Cardiac fibroblast (primary cell): Measurements from ENCODE around the gene ASPSCR1.

Experiments
- DNase-seq, 2 donors: peaks; one replicate each; pipeline versions ENCODE4 v3.0.0 to v3.0.0-alpha.2; 2010; ENCODE audit warnings: low read depth in 2 of 2
- H3K4me3 ChIP-seq, 2 donors: replicated peaks in 1 of 2; 1 replicate in 1 of 2; 2 replicates in 1 of 2; pipeline ENCODE4 v1.5.1; 2011; ENCODE audit warnings: low read depth in 2 of 2, low read length in 2 of 2, mild to moderate bottlenecking in 2 of 2, moderate library complexity in 1 of 2
- TF ChIP-seq, protein P1 (sequence below): IDR thresholded peaks from one replicate; pipeline ENCODE4 v1.5.1; 2011; ENCODE audit warnings: low read depth, mild to moderate bottlenecking, low read length, inconsistent platforms

ASPSCR1 gene

GRCh38 chr17:81931189-81931556 lies 46.3 kb upstream of the ASPSCR1 start:
- TF ChIP-seq, protein P1, sequence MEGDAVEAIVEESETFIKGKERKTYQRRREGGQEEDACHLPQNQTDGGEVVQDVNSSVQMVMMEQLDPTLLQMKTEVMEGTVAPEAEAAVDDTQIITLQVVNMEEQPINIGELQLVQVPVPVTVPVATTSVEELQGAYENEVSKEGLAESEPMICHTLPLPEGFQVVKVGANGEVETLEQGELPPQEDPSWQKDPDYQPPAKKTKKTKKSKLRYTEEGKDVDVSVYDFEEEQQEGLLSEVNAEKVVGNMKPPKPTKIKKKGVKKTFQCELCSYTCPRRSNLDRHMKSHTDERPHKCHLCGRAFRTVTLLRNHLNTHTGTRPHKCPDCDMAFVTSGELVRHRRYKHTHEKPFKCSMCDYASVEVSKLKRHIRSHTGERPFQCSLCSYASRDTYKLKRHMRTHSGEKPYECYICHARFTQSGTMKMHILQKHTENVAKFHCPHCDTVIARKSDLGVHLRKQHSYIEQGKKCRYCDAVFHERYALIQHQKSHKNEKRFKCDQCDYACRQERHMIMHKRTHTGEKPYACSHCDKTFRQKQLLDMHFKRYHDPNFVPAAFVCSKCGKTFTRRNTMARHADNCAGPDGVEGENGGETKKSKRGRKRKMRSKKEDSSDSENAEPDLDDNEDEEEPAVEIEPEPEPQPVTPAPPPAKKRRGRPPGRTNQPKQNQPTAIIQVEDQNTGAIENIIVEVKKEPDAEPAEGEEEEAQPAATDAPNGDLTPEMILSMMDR, result no peak
- no peak overlapping the region for H3K4me3 ChIP-seq
- DNase-seq, result no peak

DNA sequence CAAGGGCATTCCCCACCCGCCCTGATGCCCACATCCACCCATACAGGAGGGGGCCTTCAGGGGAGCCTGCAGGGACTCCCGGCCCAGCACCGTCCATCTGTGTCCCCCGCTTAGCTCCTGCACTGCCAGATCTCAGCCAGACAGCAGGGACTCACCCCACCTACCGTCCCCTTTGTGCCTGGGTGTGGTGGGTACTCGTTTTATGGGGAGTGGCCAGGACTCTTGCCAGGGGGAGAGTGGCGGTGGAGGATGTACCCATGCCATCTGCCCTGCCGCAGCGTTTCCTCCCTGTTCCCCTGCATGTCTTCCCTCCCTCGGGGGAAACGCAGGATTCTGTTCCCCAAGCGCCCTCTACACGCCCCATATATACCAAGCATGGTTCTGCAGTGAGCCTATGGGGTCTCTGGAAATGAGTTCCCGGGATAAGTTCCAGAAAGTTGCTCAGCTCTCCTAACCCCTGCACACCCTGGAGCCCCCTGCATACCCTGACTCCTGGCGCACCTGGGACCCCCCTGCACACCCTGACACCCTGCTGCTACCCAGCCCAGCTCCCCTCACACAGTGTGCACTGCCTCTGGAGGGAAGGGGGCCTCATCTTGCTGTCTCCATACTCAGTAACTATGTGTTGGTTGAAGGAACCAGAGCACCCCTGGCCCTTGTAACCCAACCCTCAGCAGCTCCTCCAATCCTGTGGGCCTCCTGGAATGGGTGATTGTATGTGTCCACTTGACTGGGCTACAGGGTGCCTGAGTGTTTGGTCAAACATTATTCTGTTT lies 45.7 kb upstream of the ASPSCR1 start:
- TF ChIP-seq, protein P1, result no peak
- H3K4me3 ChIP-seq, result no peak overlapping the region
- no peak for DNase-seq

DNA sequence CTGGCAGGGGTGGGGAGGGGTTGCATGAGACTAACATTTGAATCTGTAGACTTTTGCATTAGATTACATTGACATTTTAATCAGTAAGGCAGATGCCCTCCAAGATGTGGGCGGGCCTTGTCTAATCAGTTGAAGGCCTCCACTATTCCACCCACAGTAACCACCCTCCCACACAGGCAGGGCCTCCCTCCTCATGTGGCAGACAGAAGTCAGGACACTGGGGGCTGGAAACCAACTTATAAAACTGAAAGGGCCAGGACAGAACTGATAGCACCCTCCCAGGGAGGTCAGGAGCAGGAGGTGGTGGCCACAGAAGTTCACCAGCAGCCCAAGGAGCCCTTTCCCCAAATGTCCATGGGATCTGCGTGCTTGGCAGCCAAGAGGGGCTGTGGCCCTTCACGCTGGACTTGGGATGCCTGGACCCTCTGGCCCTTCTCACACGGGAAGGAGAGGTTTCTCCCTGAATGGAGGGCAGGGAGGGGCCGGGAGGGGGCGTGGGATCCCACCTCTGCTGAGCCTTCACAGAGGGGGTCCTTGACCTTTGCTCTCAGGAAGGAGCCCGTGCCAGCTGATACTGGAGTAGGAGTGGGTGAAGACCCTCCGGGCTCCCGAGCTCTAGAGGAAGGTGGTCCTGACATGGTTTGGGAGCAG lies 45.0 kb upstream of the ASPSCR1 start:
- no peak for DNase-seq
- TF ChIP-seq, protein P1, result no peak
- H3K4me3 ChIP-seq, result no peak overlapping the region

DNA sequence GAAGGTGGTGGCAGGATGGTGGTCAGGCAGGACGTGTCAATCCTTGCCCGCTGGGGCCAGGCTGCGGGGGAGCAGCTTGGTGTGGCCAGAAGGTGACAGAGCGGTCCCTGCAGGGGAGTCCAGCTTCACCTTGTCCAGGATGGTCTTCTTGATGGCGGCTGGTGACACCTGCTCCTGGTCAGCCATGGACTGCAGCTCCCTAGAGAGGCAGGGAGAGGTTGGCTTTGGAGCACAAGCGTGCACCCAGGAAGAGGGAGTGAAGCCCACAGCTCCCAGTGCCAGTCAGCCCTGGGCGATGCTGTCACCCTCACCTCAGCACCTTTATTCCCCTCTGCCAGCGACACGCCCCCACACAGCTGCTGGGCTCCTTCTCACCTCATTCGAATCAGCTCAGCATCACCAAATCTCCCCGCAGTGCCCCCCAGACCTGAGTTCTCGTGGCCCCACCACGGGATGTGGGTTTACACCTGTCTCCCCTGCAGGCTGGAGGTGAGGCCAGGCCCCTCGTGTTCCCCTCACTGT lies 44.2 kb upstream of the ASPSCR1 start:
- H3K4me3 ChIP-seq, result no peak overlapping the region
- DNase-seq, result no peak
- TF ChIP-seq, protein P1, result no peak

GRCh38 chr17:81934098-81934757 lies 43.2 kb upstream of the ASPSCR1 start:
- DNase-seq, result no peak
- TF ChIP-seq, protein P1, result no peak
- no peak overlapping the region for H3K4me3 ChIP-seq

DNA sequence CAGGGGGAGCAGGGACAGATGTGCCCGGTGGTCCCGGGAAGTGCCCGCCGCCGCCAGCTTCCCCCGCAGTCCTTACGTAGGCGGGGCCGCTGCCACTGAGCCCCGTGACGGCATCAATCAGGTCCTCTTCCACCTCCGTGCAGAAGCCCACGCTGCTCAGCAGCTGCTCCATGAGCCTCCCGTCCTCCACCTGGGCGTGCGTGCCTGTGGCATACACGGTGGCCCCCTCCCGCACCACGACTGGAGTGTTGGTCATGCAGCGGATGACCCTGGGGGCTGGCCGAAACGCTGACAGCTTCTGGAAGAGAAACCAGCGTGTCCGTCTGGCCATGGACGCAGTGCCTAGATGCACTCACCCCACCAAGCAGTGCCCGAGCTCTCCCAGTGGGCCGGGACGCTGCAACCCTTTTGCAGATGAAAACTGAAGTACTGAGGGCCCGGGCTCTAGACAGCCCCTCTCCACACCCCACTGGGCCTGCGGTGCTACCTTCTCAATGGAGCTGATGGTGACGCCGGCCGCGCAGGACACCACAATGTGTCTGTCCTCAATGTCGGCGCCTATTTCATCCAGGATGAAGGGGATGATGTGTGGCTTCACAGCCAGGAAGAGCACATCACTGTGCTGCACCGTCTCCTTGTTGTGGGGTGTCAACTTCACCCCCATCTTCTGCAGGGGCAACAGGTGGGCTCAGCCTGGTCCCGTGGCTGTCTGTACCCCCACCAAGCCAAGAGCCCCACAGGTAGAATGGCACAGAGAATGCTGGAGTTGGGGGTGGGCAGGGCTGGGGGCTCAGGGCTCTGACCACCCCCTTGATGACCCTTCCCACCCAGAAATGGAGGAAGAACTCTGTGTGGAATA lies 42.4 kb upstream of the ASPSCR1 start:
- H3K4me3 ChIP-seq, result peak overlapping the region in 1 of 2 donors; percentile 27
- TF ChIP-seq, protein P1, result no peak
- no peak for DNase-seq
